Measurements from ENCODE around the gene PRRT2. TPM values are rescaled to one million over a fixed set of nuclear protein-coding genes. Genes with fewer than 3 reads are reported as not detected.
A peak's percentile ranks its signal among the peaks of the same experiment; 100 is the strongest.

Gene PRRT2
- total RNA-seq, 1 experiment from 2014 or later = 0.42 TPM

GRCh38 chr16:29854520-29855100 lies 42.6 kb downstream of the PRRT2 start:
- no TSS peak for BruUV-seq (replicated peaks)
- peaks cover 37% of the 10 kb centered on the region for H3K36me3 Mint-ChIP-seq (ENCODE audit: insufficient read depth, unreplicated experiment)
- CTCF ChIA-PET = interaction anchor here (0.6 kb wide), 2 partner anchors 9 to 168 kb away, joined by 3 read pairs; no protein-coding TSS in a partner anchor
- no peaks in the 10 kb centered on the region for H3K27me3 Mint-ChIP-seq (ENCODE audit: insufficient read depth, unreplicated experiment)
- POLR2A ChIA-PET = interaction anchor here (0.6 to 1.8 kb wide), 7 partner anchors 34 to 222 kb away, joined by 3 to 8 read pairs (median 4); partner anchors contain the start of genes ASPHD1, MVP and PRRT2
- H3K27ac Mint-ChIP-seq (ENCODE audit: low read depth, unreplicated experiment) = no peak overlapping the region
- H3K4me3 Mint-ChIP-seq (ENCODE audit: unreplicated experiment) = no peak overlapping the region
- intact Hi-C loops (cut with micrococcal nuclease) = no loop called here
- DNase-seq (ENCODE audit: unreplicated experiment) = no peak
- no peaks in the 10 kb centered on the region for H3K9me3 Mint-ChIP-seq (ENCODE audit: unreplicated experiment)
- no peaks in the 10 kb centered on the region for H3K4me1 Mint-ChIP-seq (ENCODE audit: insufficient read depth, unreplicated experiment)
- no peak for TF ChIP-seq CTCF (IDR thresholded peaks at IDR 0.05; ENCODE audit: unreplicated experiment)

GRCh38 chr16:29857133-29857760 lies 45.3 kb downstream of the PRRT2 start:
- CTCF ChIA-PET = interaction anchor here (0.5 to 0.7 kb wide), 4 partner anchors 9 to 174 kb away, joined by 3 to 6 read pairs (median 4); no protein-coding TSS in a partner anchor
- Mint-ChIP-seq H3K9me3 (ENCODE audit: unreplicated experiment) (no peaks in the 10 kb centered on the region), H3K36me3 (ENCODE audit: insufficient read depth, unreplicated experiment) (peaks cover 41% of the 10 kb centered on the region), H3K27ac (ENCODE audit: low read depth, unreplicated experiment) (no peak overlapping the region), H3K4me1 (ENCODE audit: insufficient read depth, unreplicated experiment) (peaks cover 6% of the 10 kb centered on the region), H3K4me3 (ENCODE audit: unreplicated experiment) (no peak overlapping the region), H3K27me3 (ENCODE audit: insufficient read depth, unreplicated experiment) (no peaks in the 10 kb centered on the region)
- no TSS peak for BruUV-seq (replicated peaks)
- intact Hi-C loops (cut with micrococcal nuclease) = no loop called here
- DNase-seq (ENCODE audit: unreplicated experiment) = no peak
- TF ChIP-seq CTCF (IDR thresholded peaks at IDR 0.05; ENCODE audit: unreplicated experiment) = no peak
- POLR2A ChIA-PET = interaction anchor here (1.2 kb wide), 1 partner anchor 138 kb away, joined by 3 read pairs; the partner anchor contains the start of genes HIRIP3 and INO80E

- ChIA-PET CTCF (no interaction called here), POLR2A (interaction anchor here (1.2 kb wide), 1 partner anchor 10 kb away, joined by 3 read pairs; no protein-coding TSS in a partner anchor)
- H3K36me3 Mint-ChIP-seq (ENCODE audit: insufficient read depth, unreplicated experiment) = peaks cover 41% of the 10 kb centered on the region
- no peak for TF ChIP-seq CTCF (IDR thresholded peaks at IDR 0.05; ENCODE audit: unreplicated experiment)
- intact Hi-C loops (cut with micrococcal nuclease) = no loop called here
- BruUV-seq (replicated peaks) = TSS peak; percentile 18
- no peak for DNase-seq (ENCODE audit: unreplicated experiment)
- H3K4me3 Mint-ChIP-seq (ENCODE audit: unreplicated experiment) = no peak overlapping the region
- H3K27me3 Mint-ChIP-seq (ENCODE audit: insufficient read depth, unreplicated experiment) = no peaks in the 10 kb centered on the region
- H3K9me3 Mint-ChIP-seq (ENCODE audit: unreplicated experiment) = no peaks in the 10 kb centered on the region
- no peak overlapping the region for H3K27ac Mint-ChIP-seq (ENCODE audit: low read depth, unreplicated experiment)
- H3K4me1 Mint-ChIP-seq (ENCODE audit: insufficient read depth, unreplicated experiment) = peaks cover 8% of the 10 kb centered on the region
Observed at GRCh38 chr16:29858149-29858849, 46.3 kb downstream of the PRRT2 start.

- BruUV-seq (replicated peaks) = no TSS peak
- H3K36me3 Mint-ChIP-seq (ENCODE audit: insufficient read depth, unreplicated experiment) = peaks cover 41% of the 10 kb centered on the region
- no peaks in the 10 kb centered on the region for H3K9me3 Mint-ChIP-seq (ENCODE audit: unreplicated experiment)
- H3K4me1 Mint-ChIP-seq (ENCODE audit: insufficient read depth, unreplicated experiment) = peaks cover 14% of the 10 kb centered on the region
- CTCF ChIA-PET = no interaction called here
- POLR2A ChIA-PET = interaction anchor here (0.7 to 1.2 kb wide), 2 partner anchors 11 to 19 kb away, joined by 3 read pairs; no protein-coding TSS in a partner anchor
- H3K27me3 Mint-ChIP-seq (ENCODE audit: insufficient read depth, unreplicated experiment) = no peaks in the 10 kb centered on the region
- H3K4me3 Mint-ChIP-seq (ENCODE audit: unreplicated experiment) = no peak overlapping the region
- no peak for TF ChIP-seq CTCF (IDR thresholded peaks at IDR 0.05; ENCODE audit: unreplicated experiment)
- H3K27ac Mint-ChIP-seq (ENCODE audit: low read depth, unreplicated experiment) = no peak overlapping the region
- intact Hi-C loops (cut with micrococcal nuclease) = no loop called here
- no peak for DNase-seq (ENCODE audit: unreplicated experiment)
Observed at GRCh38 chr16:29858974-29859373, 47.0 kb downstream of the PRRT2 start.

Data from MCF 10A (cell line).